Measurements from ENCODE around the gene CNTFR. TPM values are rescaled to one million over a fixed set of nuclear protein-coding genes. Genes with fewer than 3 reads are reported as not detected.

The CNTFR gene
- total RNA-seq, 1 donor from 2014 or later = 7.4 TPM

GRCh38 chr9:34579104-34579807 lies 10.3 kb downstream of the CNTFR start:
- no peaks in the 10 kb centered on the region for H3K9me3 Mint-ChIP-seq (ENCODE audit: unreplicated experiment)
- TF ChIP-seq EZH2 (IDR thresholded peaks at IDR 0.05; ENCODE audit: insufficient read depth, low read length) = no peak
- TF ChIP-seq, protein P1, sequence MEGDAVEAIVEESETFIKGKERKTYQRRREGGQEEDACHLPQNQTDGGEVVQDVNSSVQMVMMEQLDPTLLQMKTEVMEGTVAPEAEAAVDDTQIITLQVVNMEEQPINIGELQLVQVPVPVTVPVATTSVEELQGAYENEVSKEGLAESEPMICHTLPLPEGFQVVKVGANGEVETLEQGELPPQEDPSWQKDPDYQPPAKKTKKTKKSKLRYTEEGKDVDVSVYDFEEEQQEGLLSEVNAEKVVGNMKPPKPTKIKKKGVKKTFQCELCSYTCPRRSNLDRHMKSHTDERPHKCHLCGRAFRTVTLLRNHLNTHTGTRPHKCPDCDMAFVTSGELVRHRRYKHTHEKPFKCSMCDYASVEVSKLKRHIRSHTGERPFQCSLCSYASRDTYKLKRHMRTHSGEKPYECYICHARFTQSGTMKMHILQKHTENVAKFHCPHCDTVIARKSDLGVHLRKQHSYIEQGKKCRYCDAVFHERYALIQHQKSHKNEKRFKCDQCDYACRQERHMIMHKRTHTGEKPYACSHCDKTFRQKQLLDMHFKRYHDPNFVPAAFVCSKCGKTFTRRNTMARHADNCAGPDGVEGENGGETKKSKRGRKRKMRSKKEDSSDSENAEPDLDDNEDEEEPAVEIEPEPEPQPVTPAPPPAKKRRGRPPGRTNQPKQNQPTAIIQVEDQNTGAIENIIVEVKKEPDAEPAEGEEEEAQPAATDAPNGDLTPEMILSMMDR (IDR thresholded peaks at IDR 0.05; ENCODE audit: insufficient read depth, low read depth, low read length) = no peak
- H3K9me3 ChIP-seq (ENCODE audit: insufficient read depth, low read depth, low read length) = no peaks in the 10 kb centered on the region
- H3K27me3 Mint-ChIP-seq (ENCODE audit: low read depth, unreplicated experiment) = peaks cover 37% of the 10 kb centered on the region
- no peak overlapping the region for H3K4me3 ChIP-seq (ENCODE audit: insufficient read depth, low read depth, low read length)
- H2AFZ ChIP-seq (ENCODE audit: low read depth, low read length) = no peak overlapping the region
- DNase-seq (ENCODE audit: low read depth) (no peak), FAIRE-seq (no peak)
- H3K79me2 ChIP-seq (ENCODE audit: insufficient read depth, low read length) = no peaks in the 10 kb centered on the region
- H3K36me3 ChIP-seq (ENCODE audit: insufficient read depth, low read length) = no peaks in the 10 kb centered on the region
- peaks cover 4% of the 10 kb centered on the region for H3K4me1 ChIP-seq (ENCODE audit: insufficient read depth, low read length)
- H3K9ac ChIP-seq (ENCODE audit: low read length) = no peak overlapping the region
- peaks cover 64% of the 10 kb centered on the region for H3K27me3 ChIP-seq (ENCODE audit: insufficient read depth, low read length)
- peaks cover 15% of the 10 kb centered on the region for H4K20me1 ChIP-seq (ENCODE audit: insufficient read depth, low read length)
- no peaks in the 10 kb centered on the region for H3K36me3 Mint-ChIP-seq (ENCODE audit: low read depth, unreplicated experiment)
- peak overlapping the region; percentile 23 for H3K4me3 Mint-ChIP-seq (ENCODE audit: unreplicated experiment)
- H3K27ac Mint-ChIP-seq (ENCODE audit: unreplicated experiment) = peak overlapping the region; percentile 8
- H3K4me2 ChIP-seq (ENCODE audit: low read length) = no peak overlapping the region
- no peak overlapping the region for H3K27ac ChIP-seq (ENCODE audit: low read depth, low read length)
- peaks cover 25% of the 10 kb centered on the region for H3K4me1 Mint-ChIP-seq (ENCODE audit: low read depth, unreplicated experiment)

- peak overlapping the region; percentile 76 for H3K4me2 ChIP-seq (ENCODE audit: low read length)
- peaks cover 58% of the 10 kb centered on the region for H3K27me3 ChIP-seq (ENCODE audit: insufficient read depth, low read length)
- no peaks in the 10 kb centered on the region for H3K9me3 ChIP-seq (ENCODE audit: insufficient read depth, low read depth, low read length)
- DNase-seq (ENCODE audit: low read depth) = peak; percentile 55
- H3K9ac ChIP-seq (ENCODE audit: low read length) = no peak overlapping the region
- peaks cover 32% of the 10 kb centered on the region for H3K27me3 Mint-ChIP-seq (ENCODE audit: low read depth, unreplicated experiment)
- H3K36me3 Mint-ChIP-seq (ENCODE audit: low read depth, unreplicated experiment) = no peaks in the 10 kb centered on the region
- peak overlapping the region; percentile 68 for H3K27ac Mint-ChIP-seq (ENCODE audit: unreplicated experiment)
- peaks cover 4% of the 10 kb centered on the region for H3K4me1 ChIP-seq (ENCODE audit: insufficient read depth, low read length)
- no peaks in the 10 kb centered on the region for H3K36me3 ChIP-seq (ENCODE audit: insufficient read depth, low read length)
- H2AFZ ChIP-seq (ENCODE audit: low read depth, low read length) = peak overlapping the region; percentile 66
- H3K4me3 Mint-ChIP-seq (ENCODE audit: unreplicated experiment) = peak overlapping the region; percentile 73
- peaks cover 15% of the 10 kb centered on the region for H4K20me1 ChIP-seq (ENCODE audit: insufficient read depth, low read length)
- H3K4me3 ChIP-seq (ENCODE audit: insufficient read depth, low read depth, low read length) = no peak overlapping the region
- TF ChIP-seq, protein P1 (IDR thresholded peaks at IDR 0.05; ENCODE audit: insufficient read depth, low read depth, low read length) = no peak
- no peak for TF ChIP-seq EZH2 (IDR thresholded peaks at IDR 0.05; ENCODE audit: insufficient read depth, low read length)
- no peaks in the 10 kb centered on the region for H3K79me2 ChIP-seq (ENCODE audit: insufficient read depth, low read length)
- no peak for FAIRE-seq
- H3K27ac ChIP-seq (ENCODE audit: low read depth, low read length) = no peak overlapping the region
- H3K9me3 Mint-ChIP-seq (ENCODE audit: unreplicated experiment) = no peaks in the 10 kb centered on the region
- H3K4me1 Mint-ChIP-seq (ENCODE audit: low read depth, unreplicated experiment) = peaks cover 28% of the 10 kb centered on the region
These were observed 11.1 kb downstream of the CNTFR start for GRCh38 chr9:34578241-34579103.

All from astrocyte (in vitro differentiated cells and primary cell).